Embryonic facial prominence (tissue), 1 donor: Measurements from ENCODE around the gene CACNA2D1.
"Not testable (repeated sequence)": the region's sequence is repeated elsewhere in the genome, so short reads cannot be mapped to it uniquely, and the experiment has no call there.

Experiments used
- DNase-seq: peaks from one replicate; pipeline ENCODE4 v3.0.0-alpha.2; 2016; ENCODE audit errors: extremely low spot score

CACNA2D1 gene

GRCh38 chr7:82434275-82435022 is 9.1 kb downstream of the CACNA2D1 start:
- no peak for DNase-seq

GRCh38 chr7:82433507-82433906 is 10.1 kb downstream of the CACNA2D1 start:
- DNase-seq, result no peak

- DNase-seq, result not testable (repeated sequence)
Measured at GRCh38 chr7:82432743-82433142, 10.8 kb downstream of the CACNA2D1 start.

GRCh38 chr7:82430500-82431465 is 12.8 kb downstream of the CACNA2D1 start:
- DNase-seq, result no peak

GRCh38 chr7:82429408-82429807 is 14.2 kb downstream of the CACNA2D1 start:
- no peak for DNase-seq

GRCh38 chr7:82428186-82428961 is 15.2 kb downstream of the CACNA2D1 start:
- DNase-seq, result no peak

GRCh38 chr7:82423446-82423845 is 20.1 kb downstream of the CACNA2D1 start:
- DNase-seq, result no peak

- DNase-seq, result no peak
Measured at GRCh38 chr7:82419200-82419599, 24.4 kb downstream of the CACNA2D1 start.

GRCh38 chr7:82417898-82418297 is 25.7 kb downstream of the CACNA2D1 start:
- no peak for DNase-seq

- no peak for DNase-seq
Measured at GRCh38 chr7:82416402-82416801, 27.2 kb downstream of the CACNA2D1 start.

GRCh38 chr7:82414389-82414788 is 29.2 kb downstream of the CACNA2D1 start:
- DNase-seq, result no peak

- no peak for DNase-seq
Measured at GRCh38 chr7:82413237-82413636, 30.3 kb downstream of the CACNA2D1 start.

GRCh38 chr7:82411732-82412131 is 31.8 kb downstream of the CACNA2D1 start:
- DNase-seq, result no peak

- DNase-seq, result no peak
Measured at GRCh38 chr7:82410461-82410860, 33.1 kb downstream of the CACNA2D1 start.

GRCh38 chr7:82406937-82407336 is 36.6 kb downstream of the CACNA2D1 start:
- DNase-seq, result no peak

- no peak for DNase-seq
Measured at GRCh38 chr7:82405301-82405700, 38.3 kb downstream of the CACNA2D1 start.

- DNase-seq, result no peak
Measured at GRCh38 chr7:82404652-82405051, 38.9 kb downstream of the CACNA2D1 start.

- no peak for DNase-seq
Measured at GRCh38 chr7:82404094-82404493, 39.5 kb downstream of the CACNA2D1 start.

- no peak for DNase-seq
Measured at GRCh38 chr7:82397879-82398524, 45.6 kb downstream of the CACNA2D1 start.

- DNase-seq, result no peak
Measured at GRCh38 chr7:82396343-82396742, 47.2 kb downstream of the CACNA2D1 start.

- DNase-seq, result no peak
Measured at GRCh38 chr7:82395147-82395546, 48.4 kb downstream of the CACNA2D1 start.

GRCh38 chr7:82393840-82394220 is 49.7 kb downstream of the CACNA2D1 start:
- DNase-seq, result no peak
